ENCODE data around the gene RCOR1. TPM values are rescaled to one million over a fixed set of nuclear protein-coding genes. Genes with fewer than 3 reads are reported as not detected.

The RCOR1 gene
- total RNA-seq, 2 experiments from 2014 or later: 22.1 to 23.4 TPM

GRCh38 chr14:102662636-102663430 lies 70.4 kb downstream of the RCOR1 start:
- Mint-ChIP-seq H3K27me3 (no peaks in the 10 kb centered on the region), H3K27ac (no peak overlapping the region), H3K4me3 (no peak overlapping the region), H3K36me3 (ENCODE audit: low read depth) (no peaks in the 10 kb centered on the region), H3K4me1 (no peaks in the 10 kb centered on the region), H3K9me3 (no peaks in the 10 kb centered on the region)
- no peak for DNase-seq
- POLR2A ChIA-PET: no interaction called here
- CTCF ChIA-PET: interaction anchor here (1.2 kb wide), 1 partner anchor 18 kb away, joined by 4 read pairs; no protein-coding TSS in a partner anchor

GRCh38 chr14:102663440-102663839 lies 71.0 kb downstream of the RCOR1 start:
- Mint-ChIP-seq H3K4me1 (no peaks in the 10 kb centered on the region), H3K9me3 (no peaks in the 10 kb centered on the region), H3K4me3 (no peak overlapping the region), H3K27me3 (no peaks in the 10 kb centered on the region), H3K36me3 (ENCODE audit: low read depth) (no peaks in the 10 kb centered on the region), H3K27ac (no peak overlapping the region)
- ChIA-PET POLR2A (no interaction called here), CTCF (no interaction called here)
- no peak for DNase-seq

- H3K4me1 Mint-ChIP-seq: no peaks in the 10 kb centered on the region
- H3K9me3 Mint-ChIP-seq: no peaks in the 10 kb centered on the region
- no peaks in the 10 kb centered on the region for H3K36me3 Mint-ChIP-seq (ENCODE audit: low read depth)
- H3K27ac Mint-ChIP-seq: no peak overlapping the region
- no peak for DNase-seq
- H3K4me3 Mint-ChIP-seq: no peak overlapping the region
- no peaks in the 10 kb centered on the region for H3K27me3 Mint-ChIP-seq
- ChIA-PET POLR2A (no interaction called here), CTCF (no interaction called here)
Observed at GRCh38 chr14:102665621-102666020, 73.2 kb downstream of the RCOR1 start.

DNA sequence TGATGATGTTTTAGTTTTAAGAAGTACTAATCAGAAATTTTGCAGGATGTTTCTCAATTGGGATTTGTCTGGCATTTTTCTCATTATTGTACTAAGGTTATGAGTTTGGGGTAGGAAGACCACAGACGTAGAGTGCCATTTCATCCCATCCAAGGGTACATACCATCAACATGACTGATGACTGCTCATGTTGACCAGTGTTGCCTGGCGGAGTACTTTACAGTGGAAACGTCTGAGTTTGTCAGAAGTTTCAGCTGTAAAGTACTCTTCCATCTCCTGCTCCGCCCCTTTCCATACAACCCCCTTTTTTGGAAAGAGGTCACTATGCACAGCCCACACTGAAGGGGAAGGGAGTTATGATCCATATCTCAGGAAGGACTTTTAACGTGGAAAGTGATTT lies 74.2 kb downstream of the RCOR1 start:
- ChIA-PET POLR2A (no interaction called here), CTCF (no interaction called here)
- no peaks in the 10 kb centered on the region for H3K27me3 Mint-ChIP-seq
- no peak overlapping the region for H3K4me3 Mint-ChIP-seq
- DNase-seq: no peak
- H3K4me1 Mint-ChIP-seq: no peaks in the 10 kb centered on the region
- H3K36me3 Mint-ChIP-seq (ENCODE audit: low read depth): no peaks in the 10 kb centered on the region
- no peaks in the 10 kb centered on the region for H3K9me3 Mint-ChIP-seq
- H3K27ac Mint-ChIP-seq: no peak overlapping the region

DNA sequence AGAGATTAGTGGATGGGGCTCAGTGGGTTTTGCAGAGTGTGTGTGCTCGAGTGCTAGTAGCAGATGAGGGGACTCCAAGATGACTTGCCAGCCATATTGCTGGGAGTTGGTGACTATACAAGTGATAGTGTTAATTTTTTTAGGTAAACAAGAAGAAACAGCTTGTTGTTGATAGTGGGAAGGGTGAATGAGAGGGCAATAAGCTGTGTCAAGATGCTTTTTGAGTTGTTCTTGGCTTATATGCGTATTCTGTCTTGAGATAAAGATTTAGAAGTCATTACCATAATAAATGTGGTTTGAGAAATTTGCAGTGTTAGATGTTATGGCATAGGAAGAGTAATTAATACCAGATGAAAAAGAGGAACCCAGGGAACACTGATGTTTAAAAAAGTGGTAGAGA lies 75.3 kb downstream of the RCOR1 start:
- POLR2A ChIA-PET: no interaction called here
- Mint-ChIP-seq H3K27me3 (no peaks in the 10 kb centered on the region), H3K4me1 (no peaks in the 10 kb centered on the region), H3K36me3 (ENCODE audit: low read depth) (peaks cover 4% of the 10 kb centered on the region), H3K27ac (no peak overlapping the region), H3K9me3 (peaks cover 4% of the 10 kb centered on the region), H3K4me3 (no peak overlapping the region)
- CTCF ChIA-PET: interaction anchor here (3.4 kb wide), 1 partner anchor 26 kb away, joined by 12 read pairs; no protein-coding TSS in a partner anchor
- no peak for DNase-seq

- Mint-ChIP-seq H3K4me3 (no peak overlapping the region), H3K36me3 (ENCODE audit: low read depth) (peaks cover 5% of the 10 kb centered on the region), H3K27me3 (no peaks in the 10 kb centered on the region), H3K27ac (no peak overlapping the region), H3K4me1 (no peaks in the 10 kb centered on the region), H3K9me3 (peaks cover 5% of the 10 kb centered on the region)
- ChIA-PET POLR2A (no interaction called here), CTCF (interaction anchor here (3.4 kb wide), 1 partner anchor 26 kb away, joined by 12 read pairs; no protein-coding TSS in a partner anchor)
- DNase-seq: no peak
Observed at GRCh38 chr14:102668291-102668873, 75.9 kb downstream of the RCOR1 start.

DNA sequence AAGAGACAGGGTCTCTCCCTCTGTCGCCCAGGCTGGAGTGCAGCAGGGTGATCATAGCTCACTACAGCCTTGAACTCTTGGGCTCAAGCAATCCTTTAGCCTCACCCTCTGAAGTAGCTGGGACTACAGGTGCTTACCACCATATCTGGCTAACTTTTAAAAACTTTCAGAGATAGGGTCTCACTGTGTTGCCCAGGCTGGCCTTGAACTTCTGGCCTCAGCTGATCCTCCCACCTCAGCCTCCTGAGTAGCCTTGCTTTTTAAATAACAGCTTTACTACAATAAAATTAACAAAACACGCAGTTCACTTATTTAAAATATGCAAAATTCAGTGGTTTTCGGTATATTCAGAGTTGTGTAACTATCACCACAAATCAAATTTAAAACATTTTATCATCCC lies 79.0 kb downstream of the RCOR1 start:
- H3K4me3 Mint-ChIP-seq: no peak overlapping the region
- H3K4me1 Mint-ChIP-seq: peaks cover 7% of the 10 kb centered on the region
- H3K27ac Mint-ChIP-seq: no peak overlapping the region
- peaks cover 11% of the 10 kb centered on the region for H3K36me3 Mint-ChIP-seq (ENCODE audit: low read depth)
- POLR2A ChIA-PET: no interaction called here
- H3K9me3 Mint-ChIP-seq: peaks cover 8% of the 10 kb centered on the region
- H3K27me3 Mint-ChIP-seq: no peaks in the 10 kb centered on the region
- CTCF ChIA-PET: no interaction called here
- no peak for DNase-seq

DNA sequence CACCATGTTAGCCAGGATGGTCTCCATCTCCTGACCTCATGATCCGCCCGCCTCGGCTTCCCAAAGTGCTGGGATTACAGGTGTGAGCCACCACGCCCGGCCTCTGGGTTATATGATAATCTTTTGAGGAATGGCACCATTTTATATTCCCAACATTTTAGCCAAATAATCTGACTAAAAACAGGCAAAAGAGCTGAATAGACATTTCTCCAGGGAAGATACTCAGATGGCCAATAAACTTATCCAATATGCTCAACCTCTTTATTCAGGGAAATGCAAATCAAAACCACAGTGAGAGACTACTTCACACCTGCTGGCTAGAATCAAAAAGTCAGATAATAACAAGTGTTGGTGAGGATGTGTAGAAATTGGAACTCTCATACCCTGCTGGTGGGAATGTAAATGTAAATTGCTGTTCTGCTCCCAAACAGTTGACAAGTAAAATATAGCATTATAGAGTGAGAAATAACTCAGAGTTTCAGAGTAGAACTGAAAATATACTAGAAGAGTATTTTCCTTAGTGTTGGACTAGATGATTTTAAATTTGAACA lies 80.0 kb downstream of the RCOR1 start:
- H3K9me3 Mint-ChIP-seq: peaks cover 8% of the 10 kb centered on the region
- CTCF ChIA-PET: no interaction called here
- POLR2A ChIA-PET: no interaction called here
- no peaks in the 10 kb centered on the region for H3K27me3 Mint-ChIP-seq
- H3K27ac Mint-ChIP-seq: no peak overlapping the region
- DNase-seq: no peak
- peaks cover 11% of the 10 kb centered on the region for H3K36me3 Mint-ChIP-seq (ENCODE audit: low read depth)
- H3K4me3 Mint-ChIP-seq: no peak overlapping the region
- peaks cover 7% of the 10 kb centered on the region for H3K4me1 Mint-ChIP-seq

- DNase-seq: no peak
- Mint-ChIP-seq H3K27ac (no peak overlapping the region), H3K9me3 (peaks cover 8% of the 10 kb centered on the region), H3K36me3 (ENCODE audit: low read depth) (peaks cover 11% of the 10 kb centered on the region), H3K4me1 (peaks cover 7% of the 10 kb centered on the region), H3K27me3 (no peaks in the 10 kb centered on the region), H3K4me3 (no peak overlapping the region)
- CTCF ChIA-PET: no interaction called here
- POLR2A ChIA-PET: no interaction called here
Observed at GRCh38 chr14:102675396-102675795, 82.9 kb downstream of the RCOR1 start.

- Mint-ChIP-seq H3K4me3 (no peak overlapping the region), H3K27me3 (no peaks in the 10 kb centered on the region), H3K4me1 (peaks cover 7% of the 10 kb centered on the region), H3K36me3 (ENCODE audit: low read depth) (peaks cover 8% of the 10 kb centered on the region), H3K9me3 (peaks cover 3% of the 10 kb centered on the region), H3K27ac (no peak overlapping the region)
- CTCF ChIA-PET: no interaction called here
- no peak for DNase-seq
- POLR2A ChIA-PET: no interaction called here
Observed at GRCh38 chr14:102678394-102678793, 85.9 kb downstream of the RCOR1 start.

GRCh38 chr14:102683399-102684297 lies 91.2 kb downstream of the RCOR1 start:
- no peaks in the 10 kb centered on the region for H3K4me1 Mint-ChIP-seq

DNA sequence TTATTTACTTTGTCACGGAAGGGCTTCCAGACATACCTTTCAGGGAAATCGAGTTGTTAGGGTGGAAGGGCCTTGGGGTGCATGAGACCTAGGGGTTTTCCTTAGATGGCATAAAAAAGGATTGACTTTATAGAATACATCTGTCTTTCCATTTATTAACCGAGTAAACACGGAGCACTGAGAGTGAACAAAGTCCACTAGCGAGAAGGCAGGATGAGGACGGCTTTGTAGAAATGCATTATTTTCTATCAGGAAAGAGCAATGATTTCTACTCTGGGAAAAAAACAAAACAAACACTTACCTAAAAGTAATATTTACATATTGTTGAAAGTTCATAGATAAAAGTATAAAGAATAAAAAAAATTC lies 91.8 kb downstream of the RCOR1 start:
- no peaks in the 10 kb centered on the region for H3K27me3 Mint-ChIP-seq
- no peak overlapping the region for H3K27ac Mint-ChIP-seq
- no peaks in the 10 kb centered on the region for H3K4me1 Mint-ChIP-seq
- H3K9me3 Mint-ChIP-seq: no peaks in the 10 kb centered on the region
- H3K4me3 Mint-ChIP-seq: no peak overlapping the region
- CTCF ChIA-PET: no interaction called here
- H3K36me3 Mint-ChIP-seq (ENCODE audit: low read depth): peaks cover 3% of the 10 kb centered on the region
- no peak for DNase-seq
- POLR2A ChIA-PET: no interaction called here

More at GRCh38 chr14:102683399-102684297, 91.2 kb downstream of the RCOR1 start:
- ChIA-PET POLR2A (no interaction called here), CTCF (no interaction called here)
- H3K27me3 Mint-ChIP-seq: no peaks in the 10 kb centered on the region
- no peak overlapping the region for H3K27ac Mint-ChIP-seq
- H3K9me3 Mint-ChIP-seq: no peaks in the 10 kb centered on the region
- DNase-seq: no peak
- no peak overlapping the region for H3K4me3 Mint-ChIP-seq
- peaks cover 3% of the 10 kb centered on the region for H3K36me3 Mint-ChIP-seq (ENCODE audit: low read depth)

DNA sequence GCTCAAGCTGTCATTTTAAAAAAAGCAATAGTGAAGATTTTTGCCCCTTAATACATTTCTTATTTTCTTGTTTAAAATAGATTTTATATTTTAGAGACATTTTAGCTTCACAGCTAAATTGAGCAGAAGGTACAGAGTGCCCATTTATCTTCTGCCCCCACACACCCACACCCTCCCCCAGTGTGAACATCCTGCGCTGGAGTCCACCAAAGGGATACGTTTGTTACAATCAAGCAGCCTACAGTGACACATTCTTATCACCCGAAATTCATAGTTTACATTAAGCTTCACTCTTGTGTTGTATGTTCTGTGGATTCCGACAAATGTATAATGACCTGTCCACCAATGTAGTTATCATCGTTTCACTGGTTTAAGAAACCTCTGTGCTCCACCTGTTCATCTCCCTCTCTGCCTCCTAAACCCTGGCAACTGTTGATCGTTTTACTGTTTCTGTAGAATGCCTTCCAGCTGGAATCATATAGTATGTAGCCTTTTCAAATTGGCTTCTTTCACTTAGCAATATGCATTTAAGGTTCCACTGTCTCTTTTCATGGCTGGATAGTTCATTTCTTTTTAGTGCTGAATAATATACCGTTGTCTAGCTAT lies 93.8 kb downstream of the RCOR1 start:
- Mint-ChIP-seq H3K27ac (no peak overlapping the region), H3K9me3 (no peaks in the 10 kb centered on the region), H3K4me3 (no peak overlapping the region), H3K4me1 (no peaks in the 10 kb centered on the region), H3K27me3 (no peaks in the 10 kb centered on the region), H3K36me3 (ENCODE audit: low read depth) (peaks cover 3% of the 10 kb centered on the region)
- no peak for DNase-seq
- ChIA-PET POLR2A (no interaction called here), CTCF (interaction anchor here (0.5 to 1.7 kb wide), 5 partner anchors 8 to 231 kb away, joined by 3 to 7 read pairs (median 3); no protein-coding TSS in a partner anchor)

All from activated CD4-positive, alpha-beta memory T cell treated with anti-CD3 and anti-CD28 coated beads, Interleukin-2, amount 10 ng/mL, durations not matched to agents 7 days and 5 days (primary cell).